ENCODE measurements around the gene QRFP. TPM values are rescaled to one million over a fixed set of nuclear protein-coding genes. Genes with fewer than 3 reads are reported as not detected.

The QRFP gene
- total and polyA plus RNA-seq, 4 donors: 0.05 TPM; not detected in 3

- Histone ChIP-seq H3K9ac (ENCODE audit: low read depth in 1 of 2, low read length in 2 of 2) (no peak overlapping the region), H3K27ac (ENCODE audit: low read depth in 1 of 2, low read length in 2 of 2) (no peak overlapping the region), H3K36me3 (ENCODE audit: control insufficient read depth in 4 of 4, insufficient read depth in 3 of 4, low read depth in 1 of 4, low read length in 3 of 4) (no peaks in the 10 kb centered on the region), H3K9me3 (ENCODE audit: control insufficient read depth in 4 of 4, low read length in 3 of 4) (no peaks in the 10 kb centered on the region), H3K4me1 (ENCODE audit: control insufficient read depth in 4 of 4, insufficient read depth in 4 of 4, low read length in 3 of 4) (no peaks in the 10 kb centered on the region), H3K4me3 (ENCODE audit: low read depth in 1 of 3, low read length in 3 of 3) (no peak overlapping the region), H3K27me3 (ENCODE audit: control insufficient read depth in 4 of 4, insufficient read depth in 4 of 4, low read length in 3 of 4) (peaks cover 0 to 8% (median 0%) of the 10 kb centered on the region in 4 donors)
- 67% methylated on average over 25 of the region's 25 CpGs for WGBS
- no peak for DNase-seq (ENCODE audit: low spot score)
- TF ChIP-seq FOXA1 (IDR thresholded peaks at IDR 0.05) (no peak), HNF4G (IDR thresholded peaks at IDR 0.05) (no peak), TAF1 (conservative IDR thresholded peaks at IDR 0.05) (no peak), REST (IDR thresholded peaks at IDR 0.05) (no peak), YY1 (IDR thresholded peaks at IDR 0.05) (no peak), RXRA (IDR thresholded peaks at IDR 0.05) (no peak), JUND (IDR thresholded peaks at IDR 0.05) (no peak), ZBTB33 (IDR thresholded peaks at IDR 0.05) (no peak), EGR1 (IDR thresholded peaks at IDR 0.05; ENCODE audit: low read depth in 2 of 2) (no peak), MAX (IDR thresholded peaks at IDR 0.05) (no peak)
Measured at GRCh38 chr9:130903194-130904069, 6.8 kb upstream of the QRFP start.

- Histone ChIP-seq H3K27me3 (ENCODE audit: control insufficient read depth in 4 of 4, insufficient read depth in 4 of 4, low read length in 3 of 4) (peaks cover 0 to 8% (median 0%) of the 10 kb centered on the region in 4 donors), H3K4me3 (ENCODE audit: low read depth in 1 of 3, low read length in 3 of 3) (no peak overlapping the region), H3K9ac (ENCODE audit: low read depth in 1 of 2, low read length in 2 of 2) (no peak overlapping the region), H3K36me3 (ENCODE audit: control insufficient read depth in 4 of 4, insufficient read depth in 3 of 4, low read depth in 1 of 4, low read length in 3 of 4) (no peaks in the 10 kb centered on the region), H3K4me1 (ENCODE audit: control insufficient read depth in 4 of 4, insufficient read depth in 4 of 4, low read length in 3 of 4) (no peaks in the 10 kb centered on the region), H3K27ac (ENCODE audit: low read depth in 1 of 2, low read length in 2 of 2) (no peak overlapping the region), H3K9me3 (ENCODE audit: control insufficient read depth in 4 of 4, low read length in 3 of 4) (no peaks in the 10 kb centered on the region)
- TF ChIP-seq ATF3 (IDR thresholded peaks at IDR 0.05) (no peak), FOXA1 (IDR thresholded peaks at IDR 0.05) (no peak), TAF1 (conservative IDR thresholded peaks at IDR 0.05) (no peak), EGR1 (IDR thresholded peaks at IDR 0.05; ENCODE audit: low read depth in 2 of 2) (no peak), CTCF (IDR thresholded peaks at IDR 0.05; ENCODE audit: low read depth, low read length, missing input control) (no peak), FOXA2 (IDR thresholded peaks at IDR 0.05) (no peak), MAX (IDR thresholded peaks at IDR 0.05) (no peak), GABPA (IDR thresholded peaks at IDR 0.05 in 1 of 2, conservative IDR thresholded peaks at IDR 0.05 in 1 of 2) (no peak), HNF4A (conservative IDR thresholded peaks at IDR 0.05) (no peak), YY1 (IDR thresholded peaks at IDR 0.05) (no peak), RXRA (IDR thresholded peaks at IDR 0.05) (no peak), JUND (IDR thresholded peaks at IDR 0.05) (no peak), SP1 (IDR thresholded peaks at IDR 0.05) (no peak)
- no peak for DNase-seq (ENCODE audit: low spot score)
- WGBS: 84% methylated on average over 27 of the region's 27 CpGs
Measured at GRCh38 chr9:130902204-130903185, 5.9 kb upstream of the QRFP start.

Data from liver (tissue), 9 donors.